Esophagus squamous epithelium (tissue), 4 donors: ENCODE measurements around the gene TRIM46.

ENCODE experiments used
- CTCF ChIP-seq, 6 experiments: fragments of 450-650 bp in 4 of 6; fragments of 200-600 bp in 2 of 6; sonication (generic) in 2 of 6; IDR thresholded peaks; one replicate each; pipeline ENCODE4 v1.5.1; 2016 to 2019; ENCODE audit warnings: antibody characterized with exemption in 6 of 6, mild to moderate bottlenecking in 4 of 6, moderate library complexity in 4 of 6
- POLR2A ChIP-seq, 4 donors: fragments of 450-650 bp; IDR thresholded peaks; one replicate each; pipeline ENCODE4 v1.6.1; 2017; ENCODE audit warnings: antibody characterized with exemption in 4 of 4, mild to moderate bottlenecking in 4 of 4, moderate library complexity in 3 of 4

- TF ChIP-seq CTCF (IDR thresholded peaks at IDR 0.05) (no peak), POLR2A (IDR thresholded peaks at IDR 0.05) (no peak)
Measured at GRCh38 chr1:155179112-155180031, 5.7 kb downstream of the TRIM46 start.
